HCT116 (cell line): ENCODE measurements around the gene SPCS3. TPM values are rescaled to one million over a fixed set of nuclear protein-coding genes. Genes with fewer than 3 reads are reported as not detected.

Experiments
- ATAC-seq: fragments of 200-7000 bp; cut with Tn5 transposase; 2 replicates; pipeline ENCODE4 v1.9.1; 2020; ENCODE audit warnings: mild to moderate bottlenecking, moderate library complexity
- BruUV-seq: library from RNA; stranded (reverse); fragments of 400-500 nt; replicated peaks from 2 replicates; lab custom pipeline; 2021; lab: Mats Ljungman, UMichigan
- CTCF ChIA-PET: fragments of 300-600 bp; sonication (Branson Sonifier 250); formaldehyde crosslinking; loops from one replicate; lab custom pipeline; 2021; ENCODE audit warnings: antibody characterized with exemption; lab: Charles Lee
- POLR2A ChIA-PET: fragments of 300-600, 350-600 bp; sonication (Branson Sonifier 250); formaldehyde crosslinking; loops from one replicate; lab custom pipeline; 2021; ENCODE audit warnings: antibody characterized with exemption; lab: Charles Lee
- RAD21 ChIA-PET, 2 experiments: fragments of 300-600 bp; sonication (Branson Sonifier 250); formaldehyde crosslinking; loops; one replicate each; lab custom pipeline; 2023; ENCODE audit warnings: low total read pairs in 2 of 2; ENCODE audit not compliant: uncharacterized antibody in 2 of 2, unreplicated experiment in 2 of 2, low non-redundant PET in 1 of 2; lab: Charles Lee
- DNase-seq: peaks from one replicate; pipeline ENCODE4 v3.0.0-alpha.2; 2010; ENCODE audit warnings: low read depth, low spot score
- H2AFZ ChIP-seq: fragments of 200-600 bp; shearing (Covaris generic), sonication (generic); 2 replicates; pipeline ENCODE4 v1.6.1; 2017; ENCODE audit warnings: low read depth, mixed run types, mixed read lengths, antibody characterized with exemption, low read length; ENCODE audit not compliant: poor library complexity, severe bottlenecking
- H3K27ac ChIP-seq: 2 replicates; pipeline ENCODE4 v1.5.1; 2012; ENCODE audit warnings: low read depth, low read length
- H3K27me3 ChIP-seq: fragments of 200-600 bp; sonication (generic); 2 replicates; pipeline ENCODE4 v1.6.1; 2016; ENCODE audit warnings: mixed run types, low read length, mixed read lengths; ENCODE audit not compliant: insufficient read depth
- H3K36me3 ChIP-seq, 2 experiments: fragments of 200-500 bp in 1 of 2; fragments of 200-600 bp in 1 of 2; sonication (Bioruptor generic) in 1 of 2; sonication (generic) in 1 of 2; 2 replicates each; pipeline versions ENCODE4 v1.5.1 to v1.6.1; 2014 to 2016; ENCODE audit warnings: low read length in 2 of 2, inconsistent platforms in 1 of 2, mixed read lengths in 1 of 2, mixed run types in 1 of 2; ENCODE audit not compliant: insufficient read depth in 2 of 2, control insufficient read depth in 1 of 2
- H3K4me1 ChIP-seq, 2 experiments: fragments of 200-600 bp in 1 of 2; sonication (generic) in 1 of 2; 2 replicates each; pipeline versions ENCODE4 v1.5.1 to v1.6.1; 2012 to 2017; ENCODE audit warnings: low read length in 2 of 2, inconsistent platforms in 1 of 2, mild to moderate bottlenecking in 1 of 2, mixed read lengths in 1 of 2, mixed run types in 1 of 2, moderate library complexity in 1 of 2; ENCODE audit not compliant: insufficient read depth in 2 of 2, control insufficient read depth in 1 of 2
- H3K4me2 ChIP-seq: fragments of 200-600 bp; sonication (generic); 2 replicates; pipeline ENCODE4 v1.6.1; 2017; ENCODE audit warnings: mixed run types, low read length, mixed read lengths
- H3K4me3 ChIP-seq, 2 experiments: fragments of 200-600 bp in 1 of 2; sonication (generic) in 1 of 2; replicated peaks in 1 of 2; 2 replicates each; pipeline ENCODE4 v1.5.1; 2011 to 2016; ENCODE audit warnings: low read length in 2 of 2, control low read depth in 1 of 2, low read depth in 1 of 2, mild to moderate bottlenecking in 1 of 2, mixed read lengths in 1 of 2, mixed run types in 1 of 2
- H3K79me2 ChIP-seq: fragments of 200-600 bp; sonication (generic); 2 replicates; pipeline ENCODE4 v1.6.1; 2017; ENCODE audit warnings: mild to moderate bottlenecking, mixed run types, low read length, moderate library complexity, mixed read lengths; ENCODE audit not compliant: insufficient read depth
- H3K9ac ChIP-seq: fragments of 200-600 bp; sonication (generic); 2 replicates; pipeline ENCODE4 v1.6.1; 2016; ENCODE audit warnings: low read length, mixed read lengths
- H3K9me2 ChIP-seq: fragments of 200-600 bp; sonication (generic), shearing (Covaris generic); 2 replicates; pipeline ENCODE4 v1.6.1; 2017; ENCODE audit warnings: mixed run types, mild to moderate bottlenecking, moderate library complexity; ENCODE audit not compliant: insufficient read depth
- H3K9me3 ChIP-seq, 2 experiments: fragments of 200-500 bp in 1 of 2; fragments of 200-600 bp in 1 of 2; sonication (Bioruptor generic) in 1 of 2; sonication (generic) in 1 of 2; 2 replicates each; pipeline ENCODE4 v1.6.1; 2014 to 2017; ENCODE audit warnings: low read length in 2 of 2, mixed read lengths in 2 of 2, inconsistent platforms in 1 of 2, low read depth in 1 of 2, mild to moderate bottlenecking in 1 of 2, mixed run types in 1 of 2, moderate library complexity in 1 of 2; ENCODE audit not compliant: control insufficient read depth in 1 of 2, insufficient read depth in 1 of 2
- H4K20me1 ChIP-seq: fragments of 200-600 bp; sonication (generic), shearing (Covaris generic); 2 replicates; pipeline ENCODE4 v1.6.1; 2017; ENCODE audit warnings: mixed run types, mild to moderate bottlenecking, moderate library complexity; ENCODE audit not compliant: insufficient read depth
- CBX3 ChIP-seq: IDR thresholded peaks from 2 replicates; pipeline ENCODE4 v1.6.1; 2012; ENCODE audit warnings: low read depth
- CEBPB ChIP-seq: IDR thresholded peaks from 2 replicates; pipeline ENCODE4 v1.6.1; 2012; ENCODE audit warnings: low read depth
- ELF1 ChIP-seq: IDR thresholded peaks from 2 replicates; pipeline ENCODE4 v1.6.1; 2012; ENCODE audit warnings: low read depth, borderline replicate concordance
- EZH2 ChIP-seq: fragments of 200-600 bp; sonication (generic); IDR thresholded peaks from 2 replicates; pipeline ENCODE4 v1.6.1; 2017; ENCODE audit warnings: antibody characterized with exemption, mixed run types
- EZH2phosphoT487 ChIP-seq: fragments of 200-600 bp; IDR thresholded peaks from 2 replicates; pipeline ENCODE4 v1.6.1; 2018; ENCODE audit warnings: antibody characterized with exemption, borderline replicate concordance
- FOSL1 ChIP-seq: IDR thresholded peaks from 2 replicates; pipeline ENCODE4 v1.6.1; 2012; ENCODE audit warnings: low read depth
- POLR2AphosphoS5 ChIP-seq: IDR thresholded peaks from 2 replicates; pipeline ENCODE4 v1.6.1; 2011; ENCODE audit warnings: mild to moderate bottlenecking, low read depth, low read length, moderate library complexity
- RAD21 ChIP-seq: IDR thresholded peaks from 2 replicates; pipeline ENCODE4 v1.6.1; 2012; ENCODE audit warnings: low read depth, mild to moderate bottlenecking
- SIN3A ChIP-seq: IDR thresholded peaks from 2 replicates; pipeline ENCODE4 v1.6.1; 2012; ENCODE audit warnings: low read depth
- SP1 ChIP-seq: IDR thresholded peaks from 2 replicates; pipeline ENCODE4 v1.6.1; 2012; ENCODE audit warnings: low read depth
- SRF ChIP-seq: IDR thresholded peaks from 2 replicates; pipeline ENCODE4 v1.6.1; 2012; ENCODE audit warnings: low read depth
- TCF7L2 ChIP-seq: IDR thresholded peaks from 2 replicates; pipeline ENCODE4 v1.7.0; 2011; ENCODE audit warnings: borderline replicate concordance, inconsistent platforms; ENCODE audit not compliant: insufficient read depth, insufficient read length; ENCODE audit errors: extremely low read depth
- YY1 ChIP-seq: IDR thresholded peaks from 2 replicates; pipeline ENCODE4 v1.6.1; 2011; ENCODE audit warnings: low read length, low read depth, moderate library complexity, mild to moderate bottlenecking; ENCODE audit not compliant: insufficient replicate concordance; ENCODE audit errors: extremely low read depth
- ZFX ChIP-seq: fragments of 450-650 bp; IDR thresholded peaks from 2 replicates; pipeline ENCODE4 v1.6.1; 2017
- intact Hi-C: fragments of 100-400 bp; cut with micrococcal nuclease; formaldehyde crosslinking; loops from 2 replicates; pipeline ENCODE4 v1.10.0; 2022
- total RNA-seq: library from RNA; stranded (reverse); gene quantifications from one replicate; pipeline ENCODE4 v1.2.1, GENCODE V29; 2021; ENCODE audit not compliant: unreplicated experiment
- TF ChIP-seq, protein P1 (sequence below): IDR thresholded peaks from 2 replicates; pipeline ENCODE4 v1.6.1; 2012
- TF ChIP-seq, protein P2 (sequence below): IDR thresholded peaks from 2 replicates; pipeline ENCODE4 v1.6.1; 2012
- TF ChIP-seq, protein P3 (sequence below), 3 experiments: fragments of 200-600 bp in 1 of 3; sonication (generic) in 1 of 3; IDR thresholded peaks in 2 of 3; conservative IDR thresholded peaks in 1 of 3; 2 replicates each; pipeline ENCODE4 v1.5.1; 2012 to 2017; ENCODE audit warnings: low read depth in 2 of 3, low read length in 2 of 3, antibody characterized with exemption in 1 of 3, borderline replicate concordance in 1 of 3, control low read depth in 1 of 3, mild to moderate bottlenecking in 1 of 3, mixed read lengths in 1 of 3, mixed run types in 1 of 3, moderate library complexity in 1 of 3; ENCODE audit not compliant: insufficient read depth in 1 of 3
- TF ChIP-seq, protein P4 (sequence below): IDR thresholded peaks from 2 replicates; pipeline ENCODE4 v1.6.1; 2011; ENCODE audit warnings: mild to moderate bottlenecking, low read length, moderate library complexity; ENCODE audit not compliant: insufficient replicate concordance; ENCODE audit errors: extremely low read depth

SPCS3 gene
- total RNA-seq, 1 experiment from 2014 or later: 135 TPM

DNA sequence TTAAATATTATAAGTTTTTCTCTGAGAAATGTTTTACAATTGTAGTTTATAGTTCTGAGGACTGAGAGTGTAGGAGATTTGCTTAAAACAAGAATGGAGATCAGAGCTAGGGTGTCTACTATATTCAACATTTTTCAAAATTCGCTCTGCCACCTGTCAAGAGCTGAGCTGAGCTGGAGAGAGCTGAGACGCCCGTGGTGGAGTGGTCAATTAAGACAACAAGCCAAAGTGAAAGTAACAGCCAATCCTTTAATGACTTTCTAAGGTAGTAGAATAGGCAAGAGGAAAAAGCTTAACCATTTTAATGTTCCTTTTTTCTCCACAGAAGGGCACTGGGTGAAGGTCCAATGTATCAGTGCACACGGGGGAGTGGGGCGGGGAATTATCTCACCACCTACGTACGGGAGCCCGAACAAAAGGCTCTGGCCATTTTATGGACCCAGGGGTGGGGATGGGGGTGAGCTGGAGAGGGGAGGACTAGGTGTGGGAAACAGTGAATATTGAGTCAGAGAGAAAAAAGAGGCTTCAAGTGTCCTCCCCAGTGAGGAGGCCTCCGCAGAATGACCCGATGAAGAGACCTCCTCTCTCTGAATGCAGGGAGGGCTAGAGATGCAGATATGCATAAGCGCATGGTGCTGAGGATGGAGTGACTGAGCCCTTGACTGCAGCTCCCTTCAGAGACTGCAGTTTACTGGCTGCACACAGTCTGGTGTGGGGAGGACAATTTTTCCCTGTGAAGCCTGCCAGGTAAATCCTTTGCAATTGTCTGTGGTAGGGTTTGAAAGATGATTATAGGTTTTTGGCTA is 60.8 kb downstream of the SPCS3 start:
- Histone ChIP-seq H3K36me3 (no peaks in the 10 kb centered on the region), H3K4me3 (no peak overlapping the region), H3K79me2 (no peaks in the 10 kb centered on the region), H2AFZ (no peak overlapping the region), H3K27me3 (no peaks in the 10 kb centered on the region), H3K4me1 (no peaks in the 10 kb centered on the region), H3K9ac (no peak overlapping the region), H3K9me3 (no peaks in the 10 kb centered on the region), H4K20me1 (no peaks in the 10 kb centered on the region), H3K9me2 (no peaks in the 10 kb centered on the region), H3K4me2 (no peak overlapping the region), H3K27ac (no peak overlapping the region)
- ChIA-PET CTCF (interaction anchor here (2.3 to 3.0 kb wide), 2 partner anchors 667 kb away, joined by 7 to 36 read pairs; no protein-coding TSS in a partner anchor), RAD21 (no interaction called here), POLR2A (no interaction called here)
- ATAC-seq (no peak), DNase-seq (no peak)
- no TSS peak for BruUV-seq
- TF ChIP-seq TCF7L2: no peak
- TF ChIP-seq SP1: no peak
- no peak for TF ChIP-seq FOSL1
- TF ChIP-seq, protein P1, sequence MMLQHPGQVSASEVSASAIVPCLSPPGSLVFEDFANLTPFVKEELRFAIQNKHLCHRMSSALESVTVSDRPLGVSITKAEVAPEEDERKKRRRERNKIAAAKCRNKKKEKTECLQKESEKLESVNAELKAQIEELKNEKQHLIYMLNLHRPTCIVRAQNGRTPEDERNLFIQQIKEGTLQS: no peak
- TF ChIP-seq EZH2: no peak
- TF ChIP-seq EZH2phosphoT487: no peak
- TF ChIP-seq, protein P2, sequence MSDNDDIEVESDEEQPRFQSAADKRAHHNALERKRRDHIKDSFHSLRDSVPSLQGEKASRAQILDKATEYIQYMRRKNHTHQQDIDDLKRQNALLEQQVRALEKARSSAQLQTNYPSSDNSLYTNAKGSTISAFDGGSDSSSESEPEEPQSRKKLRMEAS: no peak
- no peak for TF ChIP-seq ELF1
- TF ChIP-seq POLR2AphosphoS5: no peak
- TF ChIP-seq SIN3A: no peak
- TF ChIP-seq YY1: no peak
- TF ChIP-seq CEBPB: no peak
- TF ChIP-seq ZFX: no peak
- TF ChIP-seq, protein P3, sequence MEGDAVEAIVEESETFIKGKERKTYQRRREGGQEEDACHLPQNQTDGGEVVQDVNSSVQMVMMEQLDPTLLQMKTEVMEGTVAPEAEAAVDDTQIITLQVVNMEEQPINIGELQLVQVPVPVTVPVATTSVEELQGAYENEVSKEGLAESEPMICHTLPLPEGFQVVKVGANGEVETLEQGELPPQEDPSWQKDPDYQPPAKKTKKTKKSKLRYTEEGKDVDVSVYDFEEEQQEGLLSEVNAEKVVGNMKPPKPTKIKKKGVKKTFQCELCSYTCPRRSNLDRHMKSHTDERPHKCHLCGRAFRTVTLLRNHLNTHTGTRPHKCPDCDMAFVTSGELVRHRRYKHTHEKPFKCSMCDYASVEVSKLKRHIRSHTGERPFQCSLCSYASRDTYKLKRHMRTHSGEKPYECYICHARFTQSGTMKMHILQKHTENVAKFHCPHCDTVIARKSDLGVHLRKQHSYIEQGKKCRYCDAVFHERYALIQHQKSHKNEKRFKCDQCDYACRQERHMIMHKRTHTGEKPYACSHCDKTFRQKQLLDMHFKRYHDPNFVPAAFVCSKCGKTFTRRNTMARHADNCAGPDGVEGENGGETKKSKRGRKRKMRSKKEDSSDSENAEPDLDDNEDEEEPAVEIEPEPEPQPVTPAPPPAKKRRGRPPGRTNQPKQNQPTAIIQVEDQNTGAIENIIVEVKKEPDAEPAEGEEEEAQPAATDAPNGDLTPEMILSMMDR (IDR thresholded peaks at IDR 0.05 in 2 of 3, conservative IDR thresholded peaks at IDR 0.05 in 1 of 3; ENCODE audit: borderline replicate concordance in 1 of 3, insufficient read depth in 1 of 3, low read depth in 2 of 3, low read length in 2 of 3): no peak
- TF ChIP-seq SRF: no peak
- TF ChIP-seq CBX3: no peak
- TF ChIP-seq, protein P4, sequence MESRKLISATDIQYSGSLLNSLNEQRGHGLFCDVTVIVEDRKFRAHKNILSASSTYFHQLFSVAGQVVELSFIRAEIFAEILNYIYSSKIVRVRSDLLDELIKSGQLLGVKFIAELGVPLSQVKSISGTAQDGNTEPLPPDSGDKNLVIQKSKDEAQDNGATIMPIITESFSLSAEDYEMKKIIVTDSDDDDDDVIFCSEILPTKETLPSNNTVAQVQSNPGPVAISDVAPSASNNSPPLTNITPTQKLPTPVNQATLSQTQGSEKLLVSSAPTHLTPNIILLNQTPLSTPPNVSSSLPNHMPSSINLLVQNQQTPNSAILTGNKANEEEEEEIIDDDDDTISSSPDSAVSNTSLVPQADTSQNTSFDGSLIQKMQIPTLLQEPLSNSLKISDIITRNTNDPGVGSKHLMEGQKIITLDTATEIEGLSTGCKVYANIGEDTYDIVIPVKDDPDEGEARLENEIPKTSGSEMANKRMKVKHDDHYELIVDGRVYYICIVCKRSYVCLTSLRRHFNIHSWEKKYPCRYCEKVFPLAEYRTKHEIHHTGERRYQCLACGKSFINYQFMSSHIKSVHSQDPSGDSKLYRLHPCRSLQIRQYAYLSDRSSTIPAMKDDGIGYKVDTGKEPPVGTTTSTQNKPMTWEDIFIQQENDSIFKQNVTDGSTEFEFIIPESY: no peak
- TF ChIP-seq RAD21: no peak
- intact Hi-C loops: loop anchor here (10.0 kb wide), 1 partner anchor 1174 kb away; no protein-coding TSS in a partner anchor
